Loucy (cell line): Measurements from ENCODE around the gene NPR3.

Source experiments
- H2AFZ ChIP-seq: fragments of 200-600 bp; sonication (generic); 2 replicates; pipeline ENCODE4 v1.6.0; 2016; ENCODE audit warnings: antibody characterized with exemption, mild to moderate bottlenecking, low read length, moderate library complexity
- H3F3A ChIP-seq: fragments of 200-600 bp; 2 replicates; pipeline ENCODE4 v1.6.0; 2016; ENCODE audit warnings: antibody characterized with exemption, low read depth, mild to moderate bottlenecking
- H3K27me3 ChIP-seq: fragments of 200-600 bp; sonication (generic); 2 replicates; pipeline ENCODE4 v1.6.1; 2014; ENCODE audit warnings: low read length, mild to moderate bottlenecking; ENCODE audit not compliant: insufficient read depth, poor library complexity, severe bottlenecking
- H3K36me3 ChIP-seq: fragments of 200-600 bp; sonication (generic); 2 replicates; pipeline ENCODE4 v1.6.1; 2016; ENCODE audit warnings: low read length; ENCODE audit not compliant: insufficient read depth
- H3K4me1 ChIP-seq: fragments of 200-600 bp; sonication (generic); 2 replicates; pipeline ENCODE4 v1.5.1; 2014; ENCODE audit warnings: low read length, mild to moderate bottlenecking; ENCODE audit not compliant: insufficient read depth, poor library complexity, severe bottlenecking
- H3K4me2 ChIP-seq: fragments of 200-600 bp; sonication (generic); 2 replicates; pipeline ENCODE4 v1.6.0; 2014; ENCODE audit warnings: antibody characterized with exemption, low read length, low read depth, mild to moderate bottlenecking; ENCODE audit not compliant: poor library complexity, severe bottlenecking
- H3K4me3 ChIP-seq: fragments of 200-600 bp; sonication (generic); 2 replicates; pipeline ENCODE4 v1.5.1; 2014; ENCODE audit warnings: low read length, mild to moderate bottlenecking, mixed read lengths; ENCODE audit not compliant: poor library complexity, severe bottlenecking
- H3K79me2 ChIP-seq: fragments of 200-600 bp; sonication (generic); 2 replicates; pipeline ENCODE4 v1.6.1; 2014; ENCODE audit warnings: low read length; ENCODE audit not compliant: insufficient read depth
- H3K9ac ChIP-seq: fragments of 200-600 bp; sonication (generic); 2 replicates; pipeline ENCODE4 v1.6.0; 2014; ENCODE audit warnings: mild to moderate bottlenecking, low read depth, low read length, moderate library complexity; ENCODE audit not compliant: poor library complexity, severe bottlenecking
- H3K9me2 ChIP-seq: fragments of 200-600 bp; sonication (generic); replicated peaks from 2 replicates; pipeline ENCODE4 v1.6.1; 2016; ENCODE audit warnings: low read depth, low read length, mixed read lengths
- H3K9me3 ChIP-seq: fragments of 200-600 bp; sonication (generic); 2 replicates; pipeline ENCODE4 v1.6.1; 2014; ENCODE audit warnings: mild to moderate bottlenecking, antibody characterized with exemption, low read length, low read depth; ENCODE audit not compliant: insufficient read depth
- H4K20me1 ChIP-seq: fragments of 200-600 bp; sonication (generic); 2 replicates; pipeline ENCODE4 v1.6.0; 2014; ENCODE audit warnings: antibody characterized with exemption, low read length, mild to moderate bottlenecking; ENCODE audit not compliant: insufficient read depth, poor library complexity, severe bottlenecking
- CTCF ChIP-seq: fragments of 200-600 bp; sonication (generic); conservative IDR thresholded peaks from 2 replicates; pipeline ENCODE4 v1.5.1; 2014; ENCODE audit warnings: mild to moderate bottlenecking, antibody characterized with exemption, low read length
- EZH2phosphoT487 ChIP-seq: fragments of 200-600 bp; IDR thresholded peaks from 2 replicates; pipeline ENCODE4 v1.6.1; 2018; ENCODE audit warnings: antibody characterized with exemption, mild to moderate bottlenecking, moderate library complexity, borderline replicate concordance

NPR3 gene

GRCh38 chr5:32722957-32723356, 11.8 kb downstream of the NPR3 start:
- Histone ChIP-seq H3K4me3 (no peak overlapping the region), H3K4me2 (no peak overlapping the region), H3F3A (no peaks in the 10 kb centered on the region), H3K9ac (no peak overlapping the region), H3K4me1 (peaks cover 15% of the 10 kb centered on the region), H3K79me2 (no peaks in the 10 kb centered on the region), H3K27me3 (no peaks in the 10 kb centered on the region), H3K36me3 (no peaks in the 10 kb centered on the region), H4K20me1 (no peaks in the 10 kb centered on the region), H3K9me2 (no peaks in the 10 kb centered on the region), H3K9me3 (peaks cover 4% of the 10 kb centered on the region), H2AFZ (no peak overlapping the region)
- TF ChIP-seq EZH2phosphoT487 (no peak), CTCF (no peak)

- no peaks in the 10 kb centered on the region for H3K9me2 ChIP-seq
- H3K4me1 ChIP-seq = peaks cover 15% of the 10 kb centered on the region
- H3K36me3 ChIP-seq = no peaks in the 10 kb centered on the region
- H3K27me3 ChIP-seq = no peaks in the 10 kb centered on the region
- H3K79me2 ChIP-seq = no peaks in the 10 kb centered on the region
- no peak overlapping the region for H2AFZ ChIP-seq
- H3F3A ChIP-seq = no peaks in the 10 kb centered on the region
- H3K4me3 ChIP-seq = no peak overlapping the region
- TF ChIP-seq EZH2phosphoT487 = no peak
- TF ChIP-seq CTCF = no peak; the same call in 1 of the 2 replicates
- H3K9me3 ChIP-seq = peaks cover 5% of the 10 kb centered on the region
- H3K4me2 ChIP-seq = no peak overlapping the region
- H4K20me1 ChIP-seq = no peaks in the 10 kb centered on the region
- no peak overlapping the region for H3K9ac ChIP-seq
Observed at GRCh38 chr5:32724526-32724925, 13.4 kb downstream of the NPR3 start.

GRCh38 chr5:32726086-32726557, 15.0 kb downstream of the NPR3 start:
- Histone ChIP-seq H3K4me1 (peaks cover 15% of the 10 kb centered on the region), H2AFZ (peak overlapping the region; percentile 66), H3K27me3 (no peaks in the 10 kb centered on the region), H3K79me2 (no peaks in the 10 kb centered on the region), H4K20me1 (no peaks in the 10 kb centered on the region), H3K36me3 (no peaks in the 10 kb centered on the region), H3K4me2 (peak overlapping the region; percentile 60), H3K4me3 (peak overlapping the region; percentile 62), H3K9ac (peak overlapping the region; percentile 24), H3K9me2 (no peaks in the 10 kb centered on the region), H3F3A (no peaks in the 10 kb centered on the region), H3K9me3 (peaks cover 5% of the 10 kb centered on the region)
- TF ChIP-seq EZH2phosphoT487 (no peak), CTCF (no peak)
